Activated CD8-positive, alpha-beta memory T cell treated with anti-CD3 and anti-CD28 coated beads, Interleukin-2, amount 50 U/mL, for 24 hours (primary cell): ENCODE results near the gene ANXA2R.

Experiments used
- DNase-seq: peaks from one replicate; pipeline ENCODE4 v3.0.0-alpha.2; 2020; ENCODE audit errors: extremely low read depth

Gene ANXA2R

DNA sequence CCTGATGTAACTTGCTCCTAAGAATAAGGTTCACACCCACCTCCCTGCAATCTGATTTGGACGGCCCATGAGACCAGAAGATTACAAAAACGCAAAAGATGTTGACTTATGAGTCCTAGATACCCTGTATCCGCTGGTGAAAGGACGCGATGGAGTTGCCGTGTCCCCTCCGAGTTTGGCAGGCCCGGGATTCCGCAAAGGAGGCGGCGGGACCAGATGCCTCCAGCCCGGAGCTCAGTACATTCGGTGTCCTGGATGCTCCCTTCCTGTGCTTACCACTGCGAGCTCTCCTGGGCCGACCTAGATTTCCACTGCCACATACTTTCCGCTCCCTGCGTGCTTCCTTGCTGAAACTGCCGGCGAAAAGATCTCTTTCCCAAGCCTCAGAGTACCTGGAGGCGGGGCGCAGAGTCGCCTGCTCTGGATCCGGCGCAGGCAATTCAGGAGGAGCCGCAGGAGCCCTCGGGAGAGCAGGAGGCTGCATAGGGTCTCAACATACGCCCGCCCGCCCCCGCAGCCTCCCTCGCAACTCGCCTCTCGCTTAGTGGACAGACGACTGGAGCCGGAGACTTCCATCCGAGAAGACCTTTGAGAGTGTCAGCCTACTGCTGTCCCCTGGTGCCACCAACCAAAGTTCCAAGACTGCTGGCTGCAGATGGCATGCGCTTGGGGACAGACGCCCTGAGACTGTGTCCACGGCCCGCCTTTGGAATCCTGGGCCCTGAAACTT, 39.8 kb downstream of the ANXA2R start:
- DNase-seq = no peak

DNA sequence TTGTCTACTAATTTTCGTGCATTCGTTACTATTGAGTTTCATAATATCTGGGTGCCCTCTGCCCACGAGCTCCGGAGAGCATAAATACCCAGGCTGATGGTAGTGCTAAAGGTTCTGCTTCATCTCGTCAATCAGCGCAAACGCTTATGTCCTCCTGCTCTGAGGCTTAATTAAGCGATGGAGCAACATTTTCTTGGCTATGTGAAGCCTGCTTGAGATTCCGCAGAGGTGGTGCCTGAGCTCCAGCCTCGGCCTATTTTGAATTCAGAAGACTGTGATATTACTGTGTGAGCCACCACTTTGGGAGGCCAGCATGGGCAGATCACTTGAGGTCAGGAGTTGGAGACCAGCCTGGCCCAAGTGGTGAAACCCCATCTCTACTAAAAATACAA, 44.8 kb downstream of the ANXA2R start:
- no peak for DNase-seq

DNA sequence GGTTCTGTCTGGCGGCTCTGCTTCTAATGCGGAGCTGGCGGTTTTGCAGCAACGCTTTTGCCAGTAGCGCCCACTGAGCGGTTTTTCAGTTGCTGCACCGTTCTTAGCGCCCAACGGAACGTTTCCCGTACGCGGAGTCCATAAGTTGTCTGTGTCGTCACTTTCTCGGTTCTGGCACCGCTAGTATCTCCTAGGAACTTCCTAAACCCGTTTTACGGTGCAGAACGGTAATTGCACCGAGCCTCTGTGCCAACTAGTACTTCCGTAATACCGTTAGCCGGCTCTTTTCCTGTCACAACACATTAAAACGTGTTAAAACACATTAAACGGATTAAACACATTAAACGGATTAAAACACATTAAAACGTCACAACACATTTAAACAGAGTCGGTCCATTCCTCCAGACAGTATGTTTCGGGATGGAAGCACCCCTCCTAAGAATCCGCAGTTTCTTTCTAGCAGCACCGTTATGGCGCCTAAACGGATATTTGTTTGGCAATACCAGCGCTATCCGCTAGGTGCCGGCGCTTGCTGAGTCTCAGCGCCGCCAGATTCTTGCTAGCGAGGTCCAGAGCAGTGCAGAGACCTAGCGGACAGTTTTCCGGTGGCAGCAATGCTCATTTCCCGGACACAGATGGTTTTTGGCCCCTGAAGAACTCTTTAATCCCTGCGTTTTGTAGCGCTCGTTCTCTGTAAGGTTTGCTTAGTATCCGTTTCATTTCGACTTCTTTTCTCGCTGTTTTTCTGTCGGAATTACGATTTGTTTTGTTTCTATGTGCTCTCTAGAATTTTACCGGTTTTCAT, 45.4 kb downstream of the ANXA2R start:
- DNase-seq = no peak

DNA sequence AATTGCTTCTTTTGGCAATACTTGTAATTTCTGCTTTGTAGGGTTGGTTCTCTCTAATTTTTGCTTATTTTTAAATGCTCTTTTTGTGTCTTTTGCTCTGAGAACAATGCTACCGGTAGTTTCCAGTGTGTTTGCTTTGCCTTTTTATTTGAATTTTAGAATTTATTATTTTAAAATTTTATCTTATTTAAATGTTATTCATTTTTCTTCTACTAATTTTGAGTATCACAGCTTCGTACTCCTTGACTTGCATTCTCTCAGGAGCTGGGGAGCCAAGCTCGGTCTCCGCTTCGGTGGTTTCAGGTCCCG, 45.9 kb downstream of the ANXA2R start:
- no peak for DNase-seq

DNA sequence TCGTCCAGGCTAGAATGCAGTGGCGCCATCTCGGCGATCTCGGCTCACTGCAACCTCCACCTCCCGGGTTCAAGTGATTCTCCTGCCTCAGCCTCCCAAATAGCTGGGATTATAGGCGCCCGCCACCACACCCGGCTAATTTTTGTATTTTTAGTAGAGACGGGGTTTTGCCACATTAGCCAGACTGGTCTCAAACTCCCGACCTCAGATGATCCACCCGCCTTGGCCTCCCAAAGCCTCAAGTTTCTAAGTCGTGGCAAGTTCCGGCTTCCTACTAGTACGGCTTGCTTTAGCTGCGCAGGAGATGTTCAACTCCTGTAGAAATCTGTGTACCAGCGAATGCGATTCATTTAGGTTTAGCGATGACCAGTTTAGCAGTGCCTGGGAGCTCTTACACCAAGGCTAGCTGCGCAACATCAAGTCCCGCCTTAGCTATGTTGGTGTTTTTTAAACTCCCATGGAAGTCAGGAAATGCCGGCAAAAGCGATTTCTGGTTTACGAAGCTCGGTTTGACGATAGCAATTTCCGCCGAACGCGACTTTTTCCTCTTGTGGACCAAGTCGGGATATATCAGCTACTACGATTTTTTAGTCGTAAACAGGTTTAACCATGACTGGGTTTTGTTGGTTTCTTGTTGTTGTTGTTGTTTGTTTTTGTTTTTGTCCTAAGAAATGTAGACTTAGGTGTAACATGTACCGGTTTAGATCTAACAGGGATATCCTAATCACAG, 46.4 kb downstream of the ANXA2R start:
- no peak for DNase-seq

DNA sequence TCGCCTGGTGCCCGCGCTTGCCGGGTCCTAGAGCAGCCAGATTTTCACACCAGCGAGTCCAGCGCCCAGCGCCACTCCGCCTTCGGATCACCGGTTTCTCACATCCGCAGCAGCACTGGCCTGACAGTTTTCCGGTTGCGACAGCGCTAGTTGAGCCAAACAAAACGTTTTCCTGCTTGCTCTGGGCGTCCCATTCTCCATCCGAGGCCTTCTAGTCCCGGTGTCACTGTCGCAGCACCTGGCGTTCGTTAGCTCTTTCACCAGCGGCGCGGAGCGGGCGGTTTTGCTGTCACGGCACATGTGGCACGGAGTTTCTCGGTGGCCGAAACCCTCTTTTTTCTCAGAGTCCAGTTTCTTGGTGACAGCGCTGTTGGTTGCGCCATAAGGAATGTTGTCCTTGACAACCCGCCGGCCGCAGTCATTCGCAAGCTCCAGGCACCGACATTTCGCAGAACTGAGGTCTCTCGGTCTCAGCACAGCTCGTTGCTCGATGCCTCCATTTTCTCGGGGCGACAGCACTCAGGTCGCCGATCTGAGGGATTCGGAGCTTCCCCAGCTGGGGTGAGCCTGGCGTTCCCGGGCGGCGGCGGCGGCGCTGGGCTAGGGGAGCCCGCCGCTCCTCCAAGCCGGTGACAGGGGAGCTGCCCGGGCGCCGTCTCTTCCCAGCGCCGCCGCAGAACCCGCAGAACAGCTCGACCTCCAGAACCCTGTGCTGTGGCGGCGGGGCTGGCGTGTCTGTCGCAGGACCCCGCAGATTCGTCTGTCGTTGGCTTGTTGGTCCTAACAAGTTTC, 47.8 kb downstream of the ANXA2R start:
- DNase-seq = no peak

DNA sequence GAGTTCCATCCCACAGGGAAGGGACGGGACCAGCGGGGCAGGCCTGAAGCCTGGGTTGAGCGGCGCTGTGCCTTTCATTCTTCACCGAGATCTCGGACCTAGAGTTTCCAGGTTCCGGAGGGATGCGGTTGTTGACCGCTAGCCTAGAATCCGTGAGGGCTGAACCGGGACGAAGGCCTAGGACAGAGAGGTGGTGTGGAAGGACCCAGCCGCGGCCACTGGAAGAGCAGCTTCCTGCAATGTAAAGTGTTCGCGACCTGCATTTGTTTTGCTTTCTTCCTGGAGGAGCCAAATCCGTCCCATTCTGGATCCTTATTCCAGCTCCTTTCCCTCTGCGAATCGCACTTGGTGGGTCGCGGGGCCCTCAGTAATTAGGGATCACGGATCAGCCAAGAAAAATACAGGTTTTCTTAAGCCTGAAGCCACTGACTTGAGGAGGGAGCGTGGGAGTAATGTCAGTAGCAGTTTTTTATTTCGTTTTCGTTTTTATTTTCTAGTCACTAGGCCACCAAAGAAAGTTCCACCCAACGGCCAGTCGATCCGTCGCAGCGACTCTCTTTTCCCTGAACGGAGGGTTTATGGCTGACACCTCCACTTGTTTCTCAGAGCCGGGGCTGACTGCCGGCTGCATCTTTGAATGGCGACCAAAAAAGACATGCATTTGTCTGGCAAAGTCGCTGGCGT, 48.6 kb downstream of the ANXA2R start:
- DNase-seq = peak; percentile 33

DNA sequence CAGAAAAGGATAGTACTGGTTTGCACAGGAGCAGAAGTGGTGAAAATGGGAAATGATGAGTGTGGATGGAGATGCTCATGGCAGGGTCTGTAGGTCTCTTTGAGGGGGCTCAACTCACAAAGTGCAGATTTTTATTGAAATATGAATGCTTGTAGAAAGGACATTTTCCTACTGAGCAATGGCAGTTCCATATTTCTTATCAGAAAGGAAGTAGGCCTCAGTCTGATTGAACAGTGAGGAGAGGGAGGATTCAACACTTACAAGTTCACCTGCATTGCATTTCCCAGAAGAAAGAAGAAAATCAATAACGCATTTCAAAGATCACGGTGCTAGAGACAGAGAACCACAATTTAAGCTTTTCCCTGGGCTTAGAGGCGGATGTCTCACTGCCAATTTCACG, 49.2 kb downstream of the ANXA2R start:
- DNase-seq = no peak
